NCI-H748 treated with DMSO at 0.1 percent for 48 hours (cell line): ENCODE data around the gene OBSCN.

Experiments
- DNase-seq: peaks from one replicate; lab custom pipeline; 2025; lab: John Stamatoyannopoulos, UW

OBSCN gene

GRCh38 chr1:228320394-228320793, 112.5 kb downstream of the OBSCN start:
- DNase-seq: no peak

GRCh38 chr1:228321435-228321834, 113.6 kb downstream of the OBSCN start:
- DNase-seq: no peak

- DNase-seq: no peak
Observed at GRCh38 chr1:228321895-228322294, 114.1 kb downstream of the OBSCN start.

GRCh38 chr1:228323401-228323800, 115.6 kb downstream of the OBSCN start:
- no peak for DNase-seq

GRCh38 chr1:228325267-228325666, 117.4 kb downstream of the OBSCN start:
- no peak for DNase-seq

- no peak for DNase-seq
Observed at GRCh38 chr1:228329887-228330286, 122.0 kb downstream of the OBSCN start.

GRCh38 chr1:228332797-228333738, 125.2 kb downstream of the OBSCN start:
- no peak for DNase-seq

GRCh38 chr1:228333739-228334115, 125.9 kb downstream of the OBSCN start:
- DNase-seq: no peak

- DNase-seq: no peak
Observed at GRCh38 chr1:228334226-228334935, 126.5 kb downstream of the OBSCN start.

GRCh38 chr1:228334954-228335353, 127.1 kb downstream of the OBSCN start:
- no peak for DNase-seq

- no peak for DNase-seq
Observed at GRCh38 chr1:228335406-228336307, 127.8 kb downstream of the OBSCN start.

- DNase-seq: no peak
Observed at GRCh38 chr1:228336308-228337030, 128.6 kb downstream of the OBSCN start.

GRCh38 chr1:228337031-228337564, 129.3 kb downstream of the OBSCN start:
- no peak for DNase-seq

GRCh38 chr1:228337711-228338520, 130.1 kb downstream of the OBSCN start:
- no peak for DNase-seq

GRCh38 chr1:228338521-228339051, 130.7 kb downstream of the OBSCN start:
- no peak for DNase-seq

GRCh38 chr1:228339059-228339704, 131.3 kb downstream of the OBSCN start:
- no peak for DNase-seq

- no peak for DNase-seq
Observed at GRCh38 chr1:228339766-228340685, 132.2 kb downstream of the OBSCN start.

GRCh38 chr1:228340686-228341449, 133.0 kb downstream of the OBSCN start:
- no peak for DNase-seq
